ACC112 (cell line): Measurements from ENCODE around the gene RASSF7.

Experiments used
- H2AFZ ChIP-seq: fragments of 200-600 bp; sonication (generic); one replicate; pipeline ENCODE4 v1.6.0; 2017; ENCODE audit warnings: antibody characterized with exemption, low read length; ENCODE audit not compliant: unreplicated experiment
- H3K27ac ChIP-seq: fragments of 200-600 bp; sonication (generic); 2 replicates; pipeline ENCODE4 v1.5.1; 2014; ENCODE audit warnings: low read depth, mild to moderate bottlenecking, antibody characterized with exemption, low read length, moderate library complexity
- H3K27me3 ChIP-seq: fragments of 200-600 bp; sonication (generic); 2 replicates; pipeline ENCODE4 v1.6.1; 2014; ENCODE audit warnings: mild to moderate bottlenecking, antibody characterized with exemption, low read length, moderate library complexity, mixed read lengths; ENCODE audit not compliant: insufficient read depth
- H3K36me3 ChIP-seq: fragments of 200-600 bp; sonication (generic); 2 replicates; pipeline ENCODE4 v1.6.1; 2016; ENCODE audit warnings: mild to moderate bottlenecking, antibody characterized with exemption, low read length, moderate library complexity, mixed read lengths; ENCODE audit not compliant: insufficient read depth
- H3K4me1 ChIP-seq: fragments of 200-600 bp; sonication (generic); one replicate; pipeline ENCODE4 v1.6.1; 2016; ENCODE audit warnings: low read length, mixed read lengths; ENCODE audit not compliant: insufficient read depth, unreplicated experiment, control insufficient read depth
- H3K4me3 ChIP-seq: fragments of 200-600 bp; sonication (generic); 2 replicates; pipeline ENCODE4 v1.5.1; 2014; ENCODE audit warnings: mild to moderate bottlenecking, low read depth, low read length
- H3K79me2 ChIP-seq: fragments of 200-600 bp; sonication (generic); one replicate; pipeline ENCODE4 v1.6.0; 2016; ENCODE audit warnings: low read length; ENCODE audit not compliant: control insufficient read depth, unreplicated experiment, insufficient read depth

RASSF7 gene

DNA sequence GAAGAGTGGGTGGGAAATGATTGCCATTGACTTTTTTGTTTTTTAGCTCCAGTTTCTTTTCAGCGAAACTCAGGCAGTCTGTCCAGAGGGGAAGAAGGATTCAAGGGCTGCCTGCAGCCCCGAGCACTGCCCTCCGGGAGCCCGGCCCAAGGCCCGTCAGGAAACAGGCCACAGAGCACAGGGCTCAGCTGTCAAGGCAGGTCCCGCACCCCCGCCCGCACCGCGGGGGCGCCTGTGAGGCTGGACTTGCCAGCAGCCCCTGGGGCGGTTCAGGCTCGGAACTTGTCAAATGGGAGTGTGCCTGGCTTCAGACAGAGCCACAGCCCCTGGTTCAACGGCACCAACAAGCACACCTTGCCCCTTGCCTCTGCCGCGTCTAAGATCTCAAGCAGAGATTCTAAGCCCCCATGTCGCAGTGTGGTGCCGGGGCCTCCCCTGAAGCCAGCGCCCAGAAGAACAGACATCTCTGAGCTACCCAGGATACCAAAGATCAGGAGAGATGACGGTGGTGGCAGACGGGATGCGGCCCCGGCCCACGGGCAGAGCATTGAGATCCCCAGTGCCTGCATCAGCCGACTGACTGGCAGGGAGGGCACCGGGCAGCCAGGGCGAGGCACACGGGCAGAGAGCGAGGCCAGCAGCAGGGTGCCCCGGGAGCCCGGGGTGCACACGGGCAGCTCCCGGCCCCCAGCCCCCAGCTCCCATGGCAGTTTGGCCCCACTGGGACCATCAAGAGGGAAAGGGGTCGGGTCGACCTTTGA lies 46.4 kb downstream of the RASSF7 start:
- Histone ChIP-seq H3K36me3 (peaks cover 21% of the 10 kb centered on the region; the same call in 1 of the 2 replicates), H3K27me3 (no peaks in the 10 kb centered on the region), H2AFZ (no peak overlapping the region), H3K27ac (no peak overlapping the region), H3K4me3 (no peak overlapping the region), H3K79me2 (peaks cover 5% of the 10 kb centered on the region), H3K4me1 (no peaks in the 10 kb centered on the region)

DNA sequence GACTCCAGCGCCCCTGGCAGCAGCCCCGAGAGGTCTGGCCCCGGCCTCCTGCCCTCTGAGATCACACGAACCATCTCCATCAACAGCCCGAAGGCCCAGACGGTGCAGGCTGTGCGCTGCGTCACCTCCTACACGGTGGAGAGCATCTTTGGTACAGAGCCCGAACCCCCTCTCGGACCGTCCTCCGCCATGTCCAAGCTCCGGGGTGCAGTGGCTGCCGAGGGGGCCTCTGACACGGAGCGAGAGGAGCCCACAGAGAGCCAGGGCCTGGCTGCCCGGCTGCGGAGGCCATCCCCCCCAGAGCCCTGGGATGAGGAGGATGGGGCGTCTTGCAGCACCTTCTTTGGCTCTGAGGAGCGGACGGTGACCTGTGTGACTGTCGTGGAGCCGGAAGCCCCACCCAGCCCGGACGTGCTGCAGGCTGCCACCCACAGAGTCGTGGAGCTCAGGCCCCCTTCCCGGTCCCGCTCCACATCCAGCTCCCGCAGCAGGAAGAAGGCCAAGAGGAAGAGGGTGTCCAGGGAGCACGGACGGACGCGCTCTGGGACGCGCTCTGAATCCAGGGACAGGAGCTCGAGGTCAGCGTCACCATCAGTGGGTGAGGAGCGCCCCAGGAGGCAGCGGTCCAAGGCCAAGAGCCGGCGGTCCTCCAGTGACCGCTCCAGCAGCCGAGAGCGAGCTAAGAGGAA lies 47.3 kb downstream of the RASSF7 start:
- Histone ChIP-seq H3K4me3 (no peak overlapping the region), H2AFZ (no peak overlapping the region), H3K27ac (no peak overlapping the region), H3K79me2 (peaks cover 5% of the 10 kb centered on the region), H3K27me3 (no peaks in the 10 kb centered on the region), H3K36me3 (peaks cover 23% of the 10 kb centered on the region; the same call in 1 of the 2 replicates), H3K4me1 (peaks cover 4% of the 10 kb centered on the region)

DNA sequence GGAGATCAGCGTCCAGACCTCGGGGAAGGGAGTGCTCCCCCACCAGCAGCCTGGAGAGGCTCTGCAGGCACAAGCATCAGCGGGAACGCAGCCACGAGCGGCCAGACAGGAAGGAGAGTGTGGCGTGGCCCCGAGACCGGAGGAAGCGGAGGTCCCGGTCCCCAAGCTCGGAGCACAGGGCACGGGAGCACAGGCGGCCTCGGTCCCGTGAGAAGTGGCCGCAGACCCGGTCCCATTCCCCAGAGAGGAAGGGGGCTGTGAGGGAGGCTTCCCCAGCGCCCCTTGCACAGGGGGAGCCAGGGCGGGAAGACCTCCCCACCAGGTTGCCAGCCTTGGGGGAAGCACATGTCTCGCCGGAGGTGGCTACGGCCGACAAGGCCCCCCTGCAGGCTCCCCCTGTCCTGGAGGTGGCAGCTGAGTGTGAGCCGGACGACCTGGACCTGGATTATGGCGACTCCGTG lies 48.1 kb downstream of the RASSF7 start:
- Histone ChIP-seq H3K27me3 (no peaks in the 10 kb centered on the region), H3K4me1 (peaks cover 8% of the 10 kb centered on the region), H3K27ac (no peak overlapping the region), H3K36me3 (peaks cover 27% of the 10 kb centered on the region; the same call in 1 of the 2 replicates), H3K79me2 (peaks cover 7% of the 10 kb centered on the region), H2AFZ (no peak overlapping the region), H3K4me3 (no peak overlapping the region)

DNA sequence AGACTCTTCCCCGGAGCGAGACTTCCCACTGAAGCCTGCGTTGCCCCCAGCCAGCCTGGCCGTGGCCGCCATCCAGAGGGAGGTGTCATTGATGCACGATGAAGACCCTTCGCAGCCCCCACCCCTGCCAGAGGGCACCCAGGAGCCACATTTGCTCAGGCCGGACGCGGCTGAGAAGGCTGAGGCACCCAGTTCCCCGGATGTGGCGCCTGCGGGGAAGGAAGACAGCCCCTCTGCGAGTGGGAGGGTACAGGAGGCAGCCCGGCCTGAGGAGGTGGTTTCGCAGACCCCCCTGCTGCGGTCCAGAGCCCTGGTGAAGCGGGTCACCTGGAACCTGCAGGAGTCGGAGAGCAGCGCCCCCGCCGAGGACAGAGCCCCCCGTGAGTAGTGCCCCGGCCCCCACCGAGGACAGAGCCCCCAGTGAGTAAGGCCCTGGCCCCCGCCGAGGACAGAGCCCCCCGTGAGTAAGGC lies 48.6 kb downstream of the RASSF7 start:
- peaks cover 13% of the 10 kb centered on the region for H3K79me2 ChIP-seq
- H2AFZ ChIP-seq, result no peak overlapping the region
- H3K4me3 ChIP-seq, result no peak overlapping the region
- H3K27me3 ChIP-seq, result no peaks in the 10 kb centered on the region
- peaks cover 13% of the 10 kb centered on the region for H3K4me1 ChIP-seq
- H3K27ac ChIP-seq, result no peak overlapping the region
- H3K36me3 ChIP-seq, result peaks cover 27% of the 10 kb centered on the region; the same call in 1 of the 2 replicates

DNA sequence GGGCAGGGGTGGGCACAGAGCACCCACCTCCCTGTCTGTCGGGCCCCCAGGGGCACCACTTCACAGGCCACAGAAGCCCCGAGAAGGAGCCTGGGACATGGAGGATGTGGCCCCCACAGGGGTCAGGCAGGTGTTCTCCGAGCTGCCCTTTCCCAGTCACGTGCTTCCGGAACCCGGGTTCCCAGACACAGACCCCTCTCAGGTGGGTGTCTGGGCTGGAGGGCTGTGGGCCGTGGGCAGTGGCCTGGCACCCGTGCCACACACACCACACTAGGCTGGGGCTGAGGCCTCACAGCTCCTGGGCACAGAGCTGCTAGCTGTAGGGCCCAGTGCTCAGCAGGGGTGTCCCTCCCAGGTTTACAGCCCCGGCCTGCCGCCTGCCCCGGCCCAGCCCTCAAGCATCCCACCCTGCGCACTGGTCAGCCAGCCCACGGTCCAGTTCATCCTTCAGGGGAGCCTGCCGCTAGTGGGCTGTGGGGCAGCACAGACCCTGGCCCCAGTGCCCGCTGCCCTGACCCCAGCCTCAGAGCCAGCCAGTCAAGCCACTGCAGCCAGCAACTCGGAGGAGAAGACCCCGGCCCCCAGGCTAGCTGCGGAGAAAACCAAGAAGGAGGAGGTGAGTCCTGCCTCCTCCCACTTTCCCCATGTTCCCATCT lies 49.5 kb downstream of the RASSF7 start:
- H3K79me2 ChIP-seq, result peaks cover 22% of the 10 kb centered on the region

DNA sequence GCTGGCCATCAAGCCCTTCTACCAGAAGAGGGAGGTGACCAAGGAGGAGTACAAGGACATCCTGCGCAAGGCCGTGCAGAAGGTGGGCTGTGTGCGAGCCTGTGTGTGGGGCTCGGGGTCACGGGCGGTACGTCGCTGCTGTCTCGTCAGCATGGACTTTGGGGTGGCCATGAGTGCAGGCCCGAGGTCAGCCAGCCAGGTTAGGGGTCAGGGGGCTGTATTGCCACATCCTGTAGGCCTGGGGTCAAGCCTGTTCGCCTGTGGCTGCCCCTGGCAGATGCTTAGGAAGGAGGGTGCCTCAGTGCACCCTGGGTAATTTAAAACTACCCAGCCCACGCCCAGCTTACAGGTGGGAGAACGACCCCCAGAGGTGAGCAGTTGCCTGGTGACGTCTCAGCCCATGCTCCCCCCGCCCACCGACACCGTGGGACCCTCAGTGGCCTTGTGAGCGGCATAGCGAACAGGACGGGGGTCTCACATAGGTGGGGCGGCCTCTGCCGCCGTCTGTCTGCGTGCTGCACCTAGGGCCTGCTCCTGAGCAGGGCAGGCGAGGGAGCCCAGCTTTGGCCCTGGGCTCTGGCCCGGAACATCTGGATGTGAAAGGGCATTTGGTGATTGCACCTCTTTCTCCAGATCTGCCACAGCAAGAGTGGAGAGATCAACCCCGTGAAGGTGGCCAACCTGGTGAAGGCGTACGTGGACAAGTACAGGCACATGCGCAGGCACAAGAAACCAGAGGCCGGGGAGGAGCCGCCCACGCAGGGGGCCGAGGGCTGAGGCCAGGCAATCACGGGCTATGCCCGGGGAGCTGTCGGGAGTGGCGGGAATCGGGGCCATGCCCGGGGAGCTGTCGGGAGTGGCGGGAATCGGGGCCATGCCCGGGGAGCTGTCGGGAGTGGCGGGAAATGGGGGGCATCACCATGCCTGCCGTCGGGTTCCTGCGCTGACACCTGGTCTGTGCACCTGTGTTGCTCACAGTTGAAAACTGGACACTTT lies 50.5 kb downstream of the RASSF7 start:
- peaks cover 34% of the 10 kb centered on the region; the same call in 1 of the 2 replicates for H3K36me3 ChIP-seq
- H3K27ac ChIP-seq, result no peak overlapping the region
- no peak overlapping the region for H3K4me3 ChIP-seq
- H3K27me3 ChIP-seq, result no peaks in the 10 kb centered on the region
- peaks cover 23% of the 10 kb centered on the region for H3K79me2 ChIP-seq
- H3K4me1 ChIP-seq, result peaks cover 24% of the 10 kb centered on the region
- H2AFZ ChIP-seq, result no peak overlapping the region

More for the DNA sequence above, 49.5 kb downstream of the RASSF7 start:
- Histone ChIP-seq H3K36me3 (peaks cover 36% of the 10 kb centered on the region; the same call in 1 of the 2 replicates), H3K27me3 (no peaks in the 10 kb centered on the region), H3K4me1 (peaks cover 21% of the 10 kb centered on the region), H2AFZ (no peak overlapping the region), H3K27ac (no peak overlapping the region), H3K4me3 (no peak overlapping the region)

DNA sequence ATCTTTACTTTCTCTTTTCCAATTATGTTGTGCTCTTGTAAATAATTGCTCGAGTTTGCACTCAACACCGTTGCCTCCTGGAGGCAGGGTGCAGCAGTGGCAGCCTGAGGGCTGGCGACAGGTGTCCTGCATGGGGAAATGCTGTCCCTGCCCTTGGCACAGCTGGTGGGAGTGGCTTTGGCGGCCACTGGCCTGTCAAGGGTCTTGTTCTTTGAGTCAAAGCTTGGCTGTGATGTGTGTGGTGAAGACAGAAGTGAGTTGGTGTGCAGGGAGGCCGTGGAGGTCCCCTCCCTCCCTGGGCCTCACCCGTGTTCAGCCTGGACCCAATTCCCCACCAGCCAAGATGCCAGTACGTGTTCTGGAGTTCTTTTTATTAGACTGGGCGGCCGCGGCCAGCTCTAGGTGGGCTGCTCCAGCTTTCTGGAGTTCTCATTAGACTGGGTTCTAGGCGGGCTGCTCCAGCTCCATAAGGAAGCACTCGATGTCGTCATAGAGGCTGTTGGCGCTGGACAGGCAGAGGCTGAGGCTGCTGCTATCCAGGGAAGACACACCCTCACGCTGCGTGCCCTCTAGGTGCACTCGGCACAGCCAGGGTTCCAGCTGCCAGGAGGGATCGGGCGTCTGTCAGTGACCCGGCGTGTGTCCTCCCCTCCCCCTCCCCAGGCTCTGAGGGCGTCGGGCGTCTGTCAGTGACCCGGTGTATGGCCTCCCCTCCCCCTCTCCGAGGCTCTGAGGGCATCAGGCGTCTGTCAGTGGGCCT lies 51.6 kb downstream of the RASSF7 start:
- no peaks in the 10 kb centered on the region for H3K27me3 ChIP-seq
- peaks cover 25% of the 10 kb centered on the region for H3K4me1 ChIP-seq
- peaks cover 26% of the 10 kb centered on the region; the same call in 1 of the 2 replicates for H3K36me3 ChIP-seq
- no peak overlapping the region for H3K4me3 ChIP-seq
- peaks cover 23% of the 10 kb centered on the region for H3K79me2 ChIP-seq
- no peak overlapping the region for H2AFZ ChIP-seq
- no peak overlapping the region for H3K27ac ChIP-seq

DNA sequence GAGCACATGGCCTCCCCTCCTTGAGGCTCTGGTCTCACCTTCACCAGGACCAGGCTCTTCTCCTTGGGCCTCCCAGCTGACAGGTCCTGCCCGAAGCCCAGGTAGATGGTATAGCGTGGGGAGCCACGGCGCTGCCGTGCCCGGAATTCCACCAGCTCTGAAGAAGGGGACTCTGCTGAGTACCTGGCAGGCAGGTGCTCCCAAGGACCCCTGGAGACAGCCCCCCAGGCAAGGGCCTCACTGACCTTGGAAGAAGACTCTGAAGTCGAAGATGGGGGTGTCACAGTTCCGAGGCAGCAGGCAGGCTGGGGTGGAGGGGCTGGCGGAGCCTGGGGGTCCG lies 52.2 kb downstream of the RASSF7 start:
- Histone ChIP-seq H3K4me1 (peaks cover 25% of the 10 kb centered on the region), H3K4me3 (no peak overlapping the region), H3K27ac (peak overlapping the region; percentile 26; the same call in 1 of the 2 replicates), H3K79me2 (peaks cover 23% of the 10 kb centered on the region), H2AFZ (no peak overlapping the region), H3K36me3 (peaks cover 26% of the 10 kb centered on the region; the same call in 1 of the 2 replicates), H3K27me3 (no peaks in the 10 kb centered on the region)

DNA sequence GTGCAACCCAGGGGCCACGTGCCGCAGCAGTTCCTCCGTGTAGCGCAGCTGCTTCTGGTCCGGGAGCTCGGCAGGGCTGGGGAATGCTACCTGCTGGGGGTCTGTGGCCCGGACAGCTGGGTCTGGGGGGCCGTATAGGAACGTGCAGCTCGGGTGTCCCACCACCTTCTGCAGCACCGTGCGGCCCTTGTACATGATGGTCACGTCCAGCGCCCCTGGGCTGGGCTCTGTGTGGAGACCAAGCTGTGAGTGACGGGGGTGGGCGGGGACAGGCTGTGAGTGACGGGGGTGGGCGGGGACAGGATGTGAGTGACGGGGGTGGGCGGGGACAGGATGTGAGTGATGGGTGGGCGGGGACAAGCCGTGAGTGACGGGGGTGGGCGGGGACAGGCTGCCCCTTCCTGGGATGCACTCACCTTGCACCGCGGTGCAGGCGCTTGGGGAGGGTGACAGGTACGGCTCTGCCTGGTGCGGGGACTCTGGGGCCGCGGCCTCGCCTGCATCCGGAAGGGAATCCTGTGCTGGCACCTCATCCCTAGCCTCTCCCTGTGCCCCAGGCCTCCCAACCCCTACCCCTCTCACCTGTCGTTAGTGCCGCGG lies 52.7 kb downstream of the RASSF7 start:
- peak overlapping the region; percentile 93; the same call in 1 of the 2 replicates for H3K27ac ChIP-seq
- peaks cover 26% of the 10 kb centered on the region; the same call in 1 of the 2 replicates for H3K36me3 ChIP-seq
- H3K4me3 ChIP-seq, result peak overlapping the region; percentile 99

More for the DNA sequence above, 52.7 kb downstream of the RASSF7 start:
- peaks cover 25% of the 10 kb centered on the region for H3K4me1 ChIP-seq
- H3K27me3 ChIP-seq, result no peaks in the 10 kb centered on the region
- H2AFZ ChIP-seq, result no peak overlapping the region
- peaks cover 22% of the 10 kb centered on the region for H3K79me2 ChIP-seq
